GM21381 (cell line): Measurements from ENCODE around the gene SIL1.
"Not testable (repeated sequence)": the region's sequence is repeated elsewhere in the genome, so short reads cannot be mapped to it uniquely, and the experiment has no call there.

Source experiments
- ATAC-seq: cut with Tn5 transposase; IDR thresholded peaks from one replicate; pipeline ENCODE4 v1.9.1; 2021; ENCODE audit warnings: mild to moderate bottlenecking, moderate library complexity; ENCODE audit not compliant: unreplicated experiment

SIL1 gene

GRCh38 chr5:139197710-139198669, at the start of gene SIL1:
Gene SIL1 (minus strand): TSS chr5:139198368. CDS start chr5:139127843, 70,525 bp downstream.
- ATAC-seq, result peak; percentile 94

- ATAC-seq, result no peak
Measured at GRCh38 chr5:139246394-139246793, 48.2 kb upstream of the SIL1 start.

GRCh38 chr5:139245637-139246339, 47.6 kb upstream of the SIL1 start:
- no peak for ATAC-seq

GRCh38 chr5:139243425-139243970, 45.3 kb upstream of the SIL1 start:
- no peak for ATAC-seq

- no peak for ATAC-seq
Measured at GRCh38 chr5:139241139-139241538, 43.0 kb upstream of the SIL1 start.

GRCh38 chr5:139236479-139236878, 38.3 kb upstream of the SIL1 start:
- no peak for ATAC-seq

GRCh38 chr5:139232147-139232724, 34.1 kb upstream of the SIL1 start:
- no peak for ATAC-seq

- no peak for ATAC-seq
Measured at GRCh38 chr5:139228201-139228803, 30.1 kb upstream of the SIL1 start.

- ATAC-seq, result no peak
Measured at GRCh38 chr5:139226131-139226530, 28.0 kb upstream of the SIL1 start.

GRCh38 chr5:139223481-139223880, 25.3 kb upstream of the SIL1 start:
- no peak for ATAC-seq

GRCh38 chr5:139222346-139222745, 24.2 kb upstream of the SIL1 start:
- ATAC-seq, result no peak

GRCh38 chr5:139218038-139218437, 19.9 kb upstream of the SIL1 start:
- ATAC-seq, result not testable (repeated sequence)

- no peak for ATAC-seq
Measured at GRCh38 chr5:139215107-139215975, 17.2 kb upstream of the SIL1 start.

GRCh38 chr5:139214646-139215045, 16.5 kb upstream of the SIL1 start:
- no peak for ATAC-seq

GRCh38 chr5:139212906-139213305, 14.7 kb upstream of the SIL1 start:
- no peak for ATAC-seq

- no peak for ATAC-seq
Measured at GRCh38 chr5:139212486-139212885, 14.3 kb upstream of the SIL1 start.

- no peak for ATAC-seq
Measured at GRCh38 chr5:139210585-139210984, 12.4 kb upstream of the SIL1 start.

- no peak for ATAC-seq
Measured at GRCh38 chr5:139207297-139208000, 9.3 kb upstream of the SIL1 start.

GRCh38 chr5:139205586-139205985, 7.4 kb upstream of the SIL1 start:
- no peak for ATAC-seq
